A549 (cell line): ENCODE measurements around the gene PIN1.

Experiments
- BHLHE40 ChIP-seq: IDR thresholded peaks from 2 replicates; pipeline ENCODE4 v1.6.1; 2012; ENCODE audit warnings: low read depth, low read length, inconsistent platforms
- CEBPB ChIP-seq, 2 experiments: fragments of >200 bp in 1 of 2; sonication (Bioruptor Twin) in 1 of 2; formaldehyde crosslinking in 1 of 2; IDR thresholded peaks; 2 replicates each; pipeline ENCODE4 v1.6.1; 2012 to 2016
- CTCF ChIP-seq: fragments of >200 bp; sonication (Bioruptor Twin); formaldehyde crosslinking; IDR thresholded peaks from 3 replicates; pipeline ENCODE4 v1.5.1; 2016
- ESRRA ChIP-seq: fragments of 150-350 bp; IDR thresholded peaks from 2 replicates; pipeline ENCODE4 v1.6.1; 2014; ENCODE audit warnings: mild to moderate bottlenecking, low read length, borderline replicate concordance
- HOXA7 ChIP-seq: fragments of 250-450 bp; sonication (Bioruptor Pico); IDR thresholded peaks from 2 replicates; pipeline ENCODE4 v1.5.0; 2020; ENCODE audit warnings: mild to moderate bottlenecking, moderate library complexity
- JUNB ChIP-seq: fragments of >200 bp; sonication (Bioruptor Twin); formaldehyde crosslinking; IDR thresholded peaks from 2 replicates; pipeline ENCODE4 v1.6.1; 2016
- MYC ChIP-seq: IDR thresholded peaks from 2 replicates; pipeline ENCODE4 v1.6.1; 2012; ENCODE audit warnings: mild to moderate bottlenecking, inconsistent platforms, low read length, improper control_type of control experiment, borderline replicate concordance
- POLR2A ChIP-seq: IDR thresholded peaks from 2 replicates; pipeline ENCODE4 v1.6.1; 2012; ENCODE audit warnings: mild to moderate bottlenecking, low read length
- ZFP36 ChIP-seq: fragments of 450-650 bp; IDR thresholded peaks from 2 replicates; pipeline ENCODE4 v1.6.1; 2014; ENCODE audit warnings: borderline replicate concordance; ENCODE audit not compliant: partially characterized antibody
- TF ChIP-seq, protein P1 (sequence below): fragments of 250-450 bp; sonication (Bioruptor Pico); IDR thresholded peaks from 2 replicates; pipeline ENCODE4 v1.5.0; 2021; ENCODE audit warnings: mild to moderate bottlenecking, moderate library complexity, borderline replicate concordance

DNA sequence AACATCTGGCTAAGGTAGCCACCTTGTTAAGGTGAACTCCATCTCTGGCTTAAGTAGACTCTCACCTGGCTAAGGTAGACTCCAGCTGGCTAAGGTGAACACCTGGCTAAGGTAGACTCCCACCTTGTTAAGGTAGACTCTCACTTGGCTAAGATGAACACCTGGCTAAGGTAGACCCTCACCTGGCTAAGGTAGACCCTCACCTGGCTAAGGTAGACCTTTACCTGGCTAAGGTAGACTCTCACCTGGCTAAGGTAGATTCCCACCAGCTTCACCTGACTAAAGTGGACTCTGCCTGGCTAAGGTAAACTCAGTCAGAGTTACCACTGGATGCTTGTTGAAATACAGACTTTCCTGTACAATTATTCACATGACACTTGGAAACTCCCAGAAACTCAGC, 23.6 kb downstream of the PIN1 start:
- TF ChIP-seq CEBPB (IDR thresholded peaks at IDR 0.05) = no peak
- TF ChIP-seq CTCF = no peak
- TF ChIP-seq HOXA7 = no peak
- no peak for TF ChIP-seq ESRRA
- TF ChIP-seq, protein P1, sequence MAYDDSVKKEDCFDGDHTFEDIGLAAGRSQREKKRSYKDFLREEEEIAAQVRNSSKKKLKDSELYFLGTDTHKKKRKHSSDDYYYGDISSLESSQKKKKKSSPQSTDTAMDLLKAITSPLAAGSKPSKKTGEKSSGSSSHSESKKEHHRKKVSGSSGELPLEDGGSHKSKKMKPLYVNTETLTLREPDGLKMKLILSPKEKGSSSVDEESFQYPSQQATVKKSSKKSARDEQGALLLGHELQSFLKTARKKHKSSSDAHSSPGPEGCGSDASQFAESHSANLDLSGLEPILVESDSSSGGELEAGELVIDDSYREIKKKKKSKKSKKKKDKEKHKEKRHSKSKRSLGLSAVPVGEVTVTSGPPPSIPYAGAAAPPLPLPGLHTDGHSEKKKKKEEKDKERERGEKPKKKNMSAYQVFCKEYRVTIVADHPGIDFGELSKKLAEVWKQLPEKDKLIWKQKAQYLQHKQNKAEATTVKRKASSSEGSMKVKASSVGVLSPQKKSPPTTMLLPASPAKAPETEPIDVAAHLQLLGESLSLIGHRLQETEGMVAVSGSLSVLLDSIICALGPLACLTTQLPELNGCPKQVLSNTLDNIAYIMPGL (CRISPR knock-in tag) = no peak
- TF ChIP-seq POLR2A = no peak
- no peak for TF ChIP-seq JUNB
- TF ChIP-seq ZFP36 = no peak
- no peak for TF ChIP-seq BHLHE40
- TF ChIP-seq MYC = no peak
